T-helper 2 cell treated with Interferon-gamma antibody and Interleukin-4, amounts not matched to agents 5 μg/mL and 100 μg/mL, for 36 hours (primary cell): ENCODE data around the gene UNC5B.

ENCODE experiments used
- DNase-seq: peaks from one replicate; pipeline ENCODE4 v3.0.0; 2021; ENCODE audit warnings: low spot score
- H3K27ac Mint-ChIP-seq: one replicate; pipeline ENCODE4 v1.8.0; 2021; ENCODE audit warnings: mild to moderate bottlenecking, mixed read lengths
- H3K27me3 Mint-ChIP-seq: one replicate; pipeline ENCODE4 v1.8.0; 2021; ENCODE audit warnings: low read depth, mixed read lengths
- H3K36me3 Mint-ChIP-seq: one replicate; pipeline ENCODE4 v1.8.0; 2021; ENCODE audit warnings: low read depth, mixed read lengths
- H3K4me1 Mint-ChIP-seq: one replicate; pipeline ENCODE4 v1.8.0; 2021; ENCODE audit warnings: low read depth, mixed read lengths
- H3K4me3 Mint-ChIP-seq: one replicate; pipeline ENCODE4 v1.8.0; 2022; ENCODE audit warnings: mild to moderate bottlenecking, moderate library complexity, mixed read lengths
- H3K9me3 Mint-ChIP-seq: one replicate; pipeline ENCODE4 v1.8.0; 2021; ENCODE audit warnings: mixed read lengths

UNC5B gene

DNA sequence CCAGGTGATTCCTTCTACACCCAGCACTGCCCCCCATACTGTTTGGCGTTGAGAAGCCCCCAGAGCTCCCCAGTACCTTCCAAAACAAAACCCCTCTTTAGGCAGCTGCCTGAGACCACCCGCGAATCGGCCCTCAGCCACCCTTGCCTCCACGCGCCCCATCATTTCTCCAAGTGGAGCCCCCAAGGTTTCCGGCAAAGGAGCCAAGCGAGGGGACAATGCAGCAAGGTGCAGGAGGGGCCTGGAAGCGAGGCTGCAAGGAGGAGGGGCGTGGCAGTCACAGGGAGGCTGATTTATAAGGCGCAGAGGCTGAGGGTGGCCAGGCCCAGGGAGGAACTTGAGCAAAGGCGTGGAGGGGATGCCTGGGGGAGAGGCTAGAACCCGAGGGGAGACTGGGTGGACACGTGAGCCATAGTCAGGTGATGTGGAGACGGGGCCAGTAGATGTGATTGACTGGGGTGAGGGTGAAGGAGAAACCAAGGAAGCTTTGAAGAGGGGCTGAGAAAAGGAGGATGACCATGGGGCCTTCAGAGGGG lies 122.9 kb downstream of the UNC5B start:
- no peaks in the 10 kb centered on the region for H3K9me3 Mint-ChIP-seq
- no peak overlapping the region for H3K27ac Mint-ChIP-seq
- DNase-seq, result no peak
- H3K27me3 Mint-ChIP-seq, result no peaks in the 10 kb centered on the region
- H3K4me3 Mint-ChIP-seq, result no peak overlapping the region
- no peaks in the 10 kb centered on the region for H3K36me3 Mint-ChIP-seq
- no peaks in the 10 kb centered on the region for H3K4me1 Mint-ChIP-seq

DNA sequence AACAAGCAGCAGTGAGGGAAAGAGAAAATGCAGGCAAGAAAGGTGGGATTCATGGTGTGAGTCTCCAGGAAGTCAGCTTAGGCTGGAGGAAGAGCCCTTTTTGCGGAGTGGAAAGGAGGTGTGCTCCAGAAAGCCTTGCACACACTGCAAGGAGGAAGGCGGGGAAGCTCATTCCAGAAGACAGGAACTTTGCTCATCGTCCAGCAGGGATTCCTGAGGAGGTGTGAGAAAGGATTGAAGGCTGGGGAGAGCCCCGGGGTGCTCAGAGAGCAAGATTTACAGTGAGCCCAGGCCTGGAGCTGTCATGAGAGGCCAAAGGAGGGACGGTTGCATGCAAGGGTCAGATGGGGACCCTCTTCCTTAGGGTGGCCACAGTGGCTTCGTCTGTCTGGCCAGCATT lies 124.3 kb downstream of the UNC5B start:
- DNase-seq, result no peak
- Mint-ChIP-seq H3K36me3 (no peaks in the 10 kb centered on the region), H3K27me3 (no peaks in the 10 kb centered on the region), H3K9me3 (no peaks in the 10 kb centered on the region), H3K4me3 (no peak overlapping the region), H3K27ac (no peak overlapping the region), H3K4me1 (no peaks in the 10 kb centered on the region)

DNA sequence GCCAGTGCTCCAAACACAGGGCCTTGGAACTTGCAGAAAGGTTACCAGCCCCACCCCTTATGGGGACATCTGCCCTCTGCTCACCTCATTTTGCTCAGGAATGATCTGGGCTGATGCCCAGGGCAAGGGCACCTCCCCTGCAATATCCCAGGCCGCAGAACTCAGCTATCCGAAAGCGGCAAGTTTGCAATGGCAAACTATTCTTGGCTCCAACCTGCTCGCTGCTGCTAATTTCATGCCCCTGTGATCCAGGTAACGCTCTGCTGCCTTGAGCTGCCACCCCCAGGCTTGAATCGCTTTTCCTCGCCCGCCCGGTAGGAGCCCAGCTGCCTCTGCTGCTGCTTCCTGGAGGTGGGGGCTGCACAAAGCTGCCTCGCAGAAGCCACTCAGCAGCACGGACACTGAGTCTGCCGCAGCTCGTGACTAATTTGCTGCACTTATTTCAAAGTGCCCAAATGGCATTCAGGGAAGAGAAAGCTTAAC lies 124.9 kb downstream of the UNC5B start:
- Mint-ChIP-seq H3K9me3 (no peaks in the 10 kb centered on the region), H3K27me3 (no peaks in the 10 kb centered on the region), H3K4me1 (no peaks in the 10 kb centered on the region), H3K36me3 (no peaks in the 10 kb centered on the region), H3K4me3 (no peak overlapping the region), H3K27ac (no peak overlapping the region)
- no peak for DNase-seq

DNA sequence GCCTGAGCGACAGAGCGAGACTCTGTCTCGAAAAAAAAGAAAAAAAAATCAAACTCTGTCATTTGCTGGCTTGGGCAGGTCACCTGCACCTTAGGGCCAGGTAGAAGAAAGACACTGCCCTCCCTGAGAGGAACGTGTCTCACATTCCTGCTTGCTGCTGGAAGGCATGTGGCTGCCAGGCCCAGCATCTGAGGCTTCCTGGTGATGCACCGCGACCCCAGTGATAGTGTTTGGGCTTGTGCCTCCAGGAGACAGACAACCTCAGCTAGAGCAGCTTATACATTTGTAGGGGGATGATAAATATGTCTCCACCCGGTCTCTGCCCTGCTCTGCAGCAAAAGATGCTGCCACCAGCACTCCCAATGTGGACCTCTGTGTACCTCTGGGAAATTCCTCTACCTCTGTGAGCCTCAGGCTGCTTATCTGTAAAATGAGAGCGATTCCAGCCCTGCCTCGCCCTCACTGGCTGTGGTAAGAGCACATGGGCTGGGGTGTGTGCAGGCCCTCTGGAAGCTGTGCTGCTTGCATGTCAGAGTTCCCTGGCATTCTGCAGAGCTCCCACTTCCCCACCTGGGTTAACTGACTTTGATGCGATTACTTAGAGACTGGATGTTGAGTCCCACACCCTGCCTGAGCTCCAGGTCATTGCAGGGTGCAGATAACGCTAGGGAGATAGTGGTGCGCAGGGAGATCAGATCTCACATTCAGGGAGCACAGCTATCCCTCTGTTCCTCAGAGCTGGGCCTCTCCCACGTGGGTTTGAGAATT lies 126.5 kb downstream of the UNC5B start:
- Mint-ChIP-seq H3K27me3 (no peaks in the 10 kb centered on the region), H3K9me3 (no peaks in the 10 kb centered on the region), H3K36me3 (no peaks in the 10 kb centered on the region), H3K4me1 (no peaks in the 10 kb centered on the region), H3K27ac (no peak overlapping the region), H3K4me3 (no peak overlapping the region)
- no peak for DNase-seq

DNA sequence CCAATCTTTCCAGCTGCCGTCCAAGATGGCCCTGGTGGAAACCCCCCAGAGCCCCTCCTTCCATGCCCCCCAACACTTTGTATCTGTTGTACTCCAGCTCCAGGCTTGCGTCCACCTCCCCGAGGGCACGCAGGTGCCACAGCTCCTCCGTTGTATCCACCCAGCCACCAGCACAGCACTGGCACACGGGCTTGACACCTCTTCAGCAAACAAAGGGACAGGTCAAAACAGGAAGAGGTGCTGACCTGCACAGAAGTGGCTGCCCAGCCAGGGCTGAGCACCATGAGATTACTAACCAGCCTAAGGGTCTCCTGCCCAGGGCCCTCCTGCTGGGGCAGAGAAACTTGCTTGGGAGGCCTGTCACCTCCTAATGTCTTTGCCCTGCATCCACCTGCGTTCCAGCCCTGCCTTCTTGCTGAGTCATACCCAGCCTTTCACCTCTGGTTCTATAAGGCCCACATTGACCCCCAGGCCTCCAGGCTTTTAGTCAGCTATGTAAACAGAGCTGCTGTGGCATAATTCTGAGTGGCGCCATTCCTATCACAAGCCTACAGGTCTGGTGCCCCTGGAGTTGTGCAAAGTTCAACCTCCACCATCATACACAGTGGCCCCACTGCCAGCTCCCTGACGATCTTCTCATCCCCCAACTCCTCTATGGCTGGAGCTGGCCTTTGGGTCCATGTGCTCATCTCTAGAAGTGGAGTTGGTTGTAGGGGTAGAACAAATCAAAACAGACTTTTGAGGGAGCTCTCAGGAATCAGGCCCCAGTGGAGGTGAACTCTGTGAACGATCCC lies 127.6 kb downstream of the UNC5B start:
- Mint-ChIP-seq H3K4me3 (no peak overlapping the region), H3K27ac (no peak overlapping the region), H3K9me3 (no peaks in the 10 kb centered on the region), H3K27me3 (no peaks in the 10 kb centered on the region), H3K36me3 (no peaks in the 10 kb centered on the region), H3K4me1 (no peaks in the 10 kb centered on the region)
- no peak for DNase-seq

DNA sequence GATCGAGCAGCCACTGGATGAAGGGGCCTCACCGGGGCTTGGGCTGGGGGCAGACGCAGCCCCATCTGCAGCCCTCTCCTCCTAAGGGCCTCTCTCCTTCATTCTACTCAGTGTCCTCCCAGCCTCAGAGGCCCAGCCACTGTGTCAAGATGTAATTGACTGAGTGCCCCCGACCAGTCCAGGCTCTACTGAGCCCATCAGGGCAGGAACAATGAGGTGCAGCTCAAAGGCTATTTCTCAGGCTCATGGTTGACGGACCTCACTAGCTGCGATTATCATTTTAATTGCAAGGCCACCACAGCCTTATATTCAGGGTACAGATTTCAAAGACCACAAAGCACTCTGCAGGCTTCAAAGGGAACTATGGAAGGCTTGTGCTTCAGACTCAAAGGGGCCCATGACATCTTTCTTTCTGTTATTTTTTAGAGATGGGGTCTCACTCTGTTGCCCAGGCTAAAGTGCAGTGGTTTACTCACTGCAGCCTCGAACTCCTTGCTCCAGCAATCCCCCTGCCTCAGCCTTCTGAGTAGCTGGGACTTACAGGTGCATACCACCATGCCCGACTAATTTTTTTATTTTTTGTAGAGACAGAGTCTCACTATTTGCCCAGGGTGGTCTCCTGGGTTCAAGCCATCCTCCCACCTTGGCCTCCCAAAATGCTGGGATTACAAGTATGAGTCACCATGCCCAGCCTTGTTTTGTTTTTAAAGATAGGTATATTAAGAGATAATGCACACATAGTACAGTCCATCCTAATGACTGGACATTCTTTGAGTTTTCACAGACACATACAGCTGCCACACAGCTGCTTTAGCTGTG lies 130.4 kb downstream of the UNC5B start:
- Mint-ChIP-seq H3K4me3 (no peak overlapping the region), H3K4me1 (no peaks in the 10 kb centered on the region), H3K27me3 (no peaks in the 10 kb centered on the region), H3K36me3 (no peaks in the 10 kb centered on the region), H3K27ac (no peak overlapping the region), H3K9me3 (no peaks in the 10 kb centered on the region)
- no peak for DNase-seq

DNA sequence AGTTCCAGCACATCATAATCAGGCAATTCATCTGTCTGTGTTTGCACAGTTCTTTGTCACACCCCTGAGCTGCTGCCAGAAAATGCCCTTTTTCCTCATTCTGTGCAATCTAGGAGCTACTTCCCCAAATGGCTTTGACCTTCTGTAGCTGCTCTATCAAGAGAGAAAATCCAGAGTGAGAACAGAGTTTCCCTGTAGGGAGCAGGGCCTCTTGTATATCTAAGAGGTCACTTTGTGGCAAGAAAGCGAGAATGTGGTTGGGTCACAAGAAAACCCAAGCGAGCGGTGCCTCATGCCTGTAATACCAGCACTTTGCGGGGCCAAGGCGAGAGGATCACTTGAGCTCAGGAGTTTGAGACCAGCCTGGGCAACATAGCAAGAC lies 131.0 kb downstream of the UNC5B start:
- H3K27ac Mint-ChIP-seq, result no peak overlapping the region
- no peaks in the 10 kb centered on the region for H3K36me3 Mint-ChIP-seq
- H3K4me1 Mint-ChIP-seq, result no peaks in the 10 kb centered on the region
- no peaks in the 10 kb centered on the region for H3K9me3 Mint-ChIP-seq
- no peak for DNase-seq
- H3K27me3 Mint-ChIP-seq, result no peaks in the 10 kb centered on the region
- no peak overlapping the region for H3K4me3 Mint-ChIP-seq

DNA sequence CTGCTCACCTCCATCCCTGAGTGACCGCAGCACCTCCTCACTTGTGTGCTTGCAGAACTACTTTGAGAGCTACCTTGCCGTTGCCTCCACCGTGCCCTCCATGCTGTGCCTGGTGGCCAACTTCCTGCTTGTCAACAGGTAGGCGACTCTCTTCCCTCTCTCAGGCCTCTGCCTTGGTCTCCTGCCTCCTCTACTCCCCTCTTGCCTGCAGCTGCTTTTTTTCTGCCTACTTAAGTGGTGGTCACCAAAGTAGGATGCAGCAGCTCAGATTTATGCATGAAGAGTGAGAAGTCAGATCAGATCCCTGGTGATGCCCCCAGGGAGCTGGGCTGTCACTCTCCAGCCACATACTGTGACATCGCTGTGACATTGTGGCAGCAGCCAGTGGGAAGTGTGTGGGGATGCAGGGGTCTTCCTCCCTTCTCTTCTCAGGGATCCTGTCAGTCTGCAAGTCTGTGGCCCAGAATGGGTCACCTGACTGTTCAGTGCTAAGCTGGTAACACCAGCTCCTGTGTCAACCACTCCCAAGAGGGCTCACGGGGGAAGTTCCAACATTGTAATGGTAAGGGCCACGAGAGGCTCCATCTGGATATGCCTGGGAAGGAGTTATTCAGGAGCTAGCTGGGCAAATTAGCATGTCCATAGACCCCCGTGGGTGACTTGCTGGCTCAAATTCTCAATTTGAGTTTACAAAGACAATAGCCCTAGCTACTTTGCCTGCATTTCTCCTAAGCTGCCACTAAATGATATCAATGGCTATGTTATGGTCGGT lies 132.0 kb downstream of the UNC5B start:
- Mint-ChIP-seq H3K36me3 (no peaks in the 10 kb centered on the region), H3K27me3 (no peaks in the 10 kb centered on the region), H3K27ac (no peak overlapping the region), H3K4me1 (no peaks in the 10 kb centered on the region), H3K4me3 (no peak overlapping the region), H3K9me3 (no peaks in the 10 kb centered on the region)
- no peak for DNase-seq

DNA sequence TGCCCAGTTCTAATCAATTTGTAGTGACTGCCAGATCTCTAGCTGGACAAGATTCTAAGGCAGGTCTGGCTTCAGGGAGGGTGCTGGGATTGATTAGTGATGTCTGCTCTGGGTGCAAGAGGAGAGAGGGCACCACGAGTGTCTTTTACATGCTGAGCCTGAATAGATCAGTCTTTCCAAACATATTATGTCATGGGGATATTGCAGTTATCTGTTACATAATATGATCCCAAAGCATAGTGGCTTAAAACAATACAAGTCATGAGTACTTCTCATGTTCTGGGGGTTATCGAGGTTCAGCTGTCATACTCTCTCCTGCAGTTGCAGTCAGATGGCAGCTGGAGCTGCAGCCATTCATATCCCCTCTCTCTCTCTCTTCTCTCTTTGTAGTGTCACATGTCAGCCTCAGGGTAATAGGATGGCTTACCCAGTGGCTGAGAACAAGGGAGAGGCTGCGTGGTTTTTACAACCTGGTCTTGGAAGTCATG lies 132.7 kb downstream of the UNC5B start:
- no peak overlapping the region for H3K4me3 Mint-ChIP-seq
- no peaks in the 10 kb centered on the region for H3K9me3 Mint-ChIP-seq
- H3K4me1 Mint-ChIP-seq, result no peaks in the 10 kb centered on the region
- DNase-seq, result no peak
- no peaks in the 10 kb centered on the region for H3K27me3 Mint-ChIP-seq
- no peak overlapping the region for H3K27ac Mint-ChIP-seq
- H3K36me3 Mint-ChIP-seq, result no peaks in the 10 kb centered on the region

DNA sequence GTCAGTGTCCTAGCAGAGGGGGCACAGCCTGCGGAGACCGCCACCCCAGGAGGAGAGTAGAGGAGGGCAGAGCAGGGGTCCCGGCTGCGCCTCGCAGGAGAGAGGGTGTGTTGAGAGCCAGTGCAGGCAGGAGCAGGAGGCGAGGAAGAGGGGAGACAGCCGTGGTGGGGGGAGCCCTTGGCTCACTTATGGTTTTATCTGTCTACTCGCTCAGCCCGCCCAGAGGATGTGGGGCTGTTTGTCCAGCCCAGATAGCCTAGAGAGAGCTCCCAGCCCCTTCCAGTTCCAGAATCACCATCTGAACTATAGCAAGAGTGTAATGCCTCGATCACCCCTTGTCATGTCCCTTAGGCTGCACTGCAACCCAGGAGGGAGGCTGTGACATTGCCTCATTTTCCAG lies 133.3 kb downstream of the UNC5B start:
- H3K27me3 Mint-ChIP-seq, result no peaks in the 10 kb centered on the region
- no peaks in the 10 kb centered on the region for H3K9me3 Mint-ChIP-seq
- DNase-seq, result no peak

DNA sequence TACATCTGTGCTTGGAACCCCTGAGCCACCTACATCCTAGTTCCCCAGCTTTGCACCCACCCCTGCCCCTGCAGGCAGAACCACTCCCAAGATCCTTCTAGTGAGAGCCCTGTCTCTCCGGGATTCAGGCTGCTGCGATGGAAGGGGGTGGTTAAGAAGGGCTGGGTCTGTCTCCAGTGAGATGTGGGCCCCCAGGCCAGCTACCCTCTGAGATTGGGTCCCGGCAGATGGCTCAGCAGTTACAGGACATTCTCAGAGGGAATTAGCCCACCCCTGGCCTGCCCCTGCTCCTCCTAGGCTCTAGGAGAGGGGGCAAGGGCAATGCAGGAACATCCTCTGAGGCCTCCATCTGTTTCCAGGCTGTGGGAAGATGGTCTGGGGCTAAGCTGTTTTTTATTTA lies 134.4 kb downstream of the UNC5B start:
- DNase-seq, result no peak
- Mint-ChIP-seq H3K27ac (no peak overlapping the region), H3K4me1 (no peaks in the 10 kb centered on the region), H3K4me3 (no peak overlapping the region), H3K9me3 (no peaks in the 10 kb centered on the region), H3K36me3 (no peaks in the 10 kb centered on the region), H3K27me3 (no peaks in the 10 kb centered on the region)

More for the DNA sequence above, 133.3 kb downstream of the UNC5B start:
- H3K4me1 Mint-ChIP-seq, result no peaks in the 10 kb centered on the region
- no peak overlapping the region for H3K27ac Mint-ChIP-seq
- no peak overlapping the region for H3K4me3 Mint-ChIP-seq
- no peaks in the 10 kb centered on the region for H3K36me3 Mint-ChIP-seq

DNA sequence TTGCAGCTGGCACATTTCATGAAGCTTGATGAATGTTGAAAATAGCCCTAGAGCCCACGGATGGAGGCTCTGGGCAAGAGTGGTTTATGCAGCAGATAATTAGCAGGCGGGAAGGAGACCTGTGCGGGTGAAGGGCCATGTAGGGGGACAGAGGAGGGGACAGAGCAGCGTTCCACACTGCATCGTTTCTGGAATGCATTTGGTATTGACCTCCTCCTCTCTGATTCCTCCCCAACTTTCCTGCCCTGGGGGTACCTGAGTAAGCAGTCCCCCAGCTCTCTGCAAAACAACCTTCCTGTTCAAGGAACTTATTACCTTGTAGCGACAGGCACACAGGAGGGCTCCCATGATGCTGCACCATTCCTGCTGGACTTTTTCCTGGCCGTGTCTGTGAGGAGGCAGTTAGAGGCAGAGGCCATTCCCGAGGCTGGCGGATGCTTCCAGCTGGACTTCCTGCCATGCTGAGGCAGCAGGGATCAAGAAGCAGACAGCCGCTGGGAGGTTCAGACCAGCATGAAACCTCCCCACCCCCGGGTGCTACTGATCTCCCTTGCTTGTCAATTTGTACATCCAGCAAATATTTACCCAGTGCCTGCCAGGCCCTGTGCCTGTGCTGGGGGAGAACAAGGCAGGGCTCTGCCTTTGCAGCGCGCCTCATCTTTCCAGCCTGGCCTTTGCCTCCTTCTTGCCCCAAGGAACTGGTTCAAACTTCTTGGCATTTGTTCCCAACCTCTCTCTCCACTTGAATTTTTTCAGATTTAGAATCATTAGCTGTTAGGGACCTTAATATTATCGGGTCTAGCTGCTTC lies 135.4 kb downstream of the UNC5B start:
- Mint-ChIP-seq H3K27ac (no peak overlapping the region), H3K4me1 (no peaks in the 10 kb centered on the region), H3K9me3 (no peaks in the 10 kb centered on the region), H3K36me3 (no peaks in the 10 kb centered on the region), H3K4me3 (no peak overlapping the region), H3K27me3 (no peaks in the 10 kb centered on the region)
- DNase-seq, result no peak
